Lower lobe of right lung (tissue), 2 donors: ENCODE data around the gene CCDC85A. TPM values are rescaled to one million over a fixed set of nuclear protein-coding genes. Genes with fewer than 3 reads are reported as not detected.

ENCODE experiments used
- ATAC-seq, 2 donors: fragments of 200-7000 bp; cut with Tn5 transposase; one replicate each; pipeline ENCODE4 v1.9.1; 2020 to 2022; ENCODE audit warnings: mild to moderate bottlenecking in 2 of 2, moderate library complexity in 2 of 2
- DNase-seq: peaks from one replicate; pipeline ENCODE4 v3.0.0-alpha.2; 2020
- H3K27ac ChIP-seq: fragments of 200-600 bp; one replicate; pipeline ENCODE4 v1.8.0; 2022
- H3K27me3 ChIP-seq: fragments of 200-600 bp; one replicate; pipeline ENCODE4 v1.8.0; 2022; ENCODE audit warnings: low read depth
- H3K36me3 ChIP-seq: fragments of 200-600 bp; one replicate; pipeline ENCODE4 v1.8.0; 2022; ENCODE audit warnings: mild to moderate bottlenecking
- H3K4me1 ChIP-seq: fragments of 200-600 bp; one replicate; pipeline ENCODE4 v1.8.0; 2022
- H3K4me3 ChIP-seq: fragments of 200-600 bp; one replicate; pipeline ENCODE4 v1.8.0; 2022; ENCODE audit warnings: mild to moderate bottlenecking
- H3K9me3 ChIP-seq: fragments of 200-600 bp; one replicate; pipeline ENCODE4 v1.8.0; 2022
- intact Hi-C: fragments of 100-400 bp; cut with DNase I; formaldehyde crosslinking; loops from one replicate; pipeline ENCODE4 v1.11.0; 2022
- total RNA-seq: library from RNA; stranded (reverse); fragmentation: NEBNext Ultra II Directional; extraction: Animal tissue kit (Norgen Biotek cat#: 25700); gene quantifications from one replicate; pipeline ENCODE4 v1.2.1, GENCODE V29; 2021
- TF ChIP-seq, protein P1 (sequence below): fragments of 200-600 bp; IDR thresholded peaks from one replicate; pipeline ENCODE4 v1.8.0; 2022; ENCODE audit warnings: antibody characterized with exemption, mild to moderate bottlenecking
- donor health status: DM: no; HTN: yes; CAD: no; lungs with severe emphysema.

CCDC85A gene
- total RNA-seq, 1 donor from 2014 or later = 17.0 TPM

DNA sequence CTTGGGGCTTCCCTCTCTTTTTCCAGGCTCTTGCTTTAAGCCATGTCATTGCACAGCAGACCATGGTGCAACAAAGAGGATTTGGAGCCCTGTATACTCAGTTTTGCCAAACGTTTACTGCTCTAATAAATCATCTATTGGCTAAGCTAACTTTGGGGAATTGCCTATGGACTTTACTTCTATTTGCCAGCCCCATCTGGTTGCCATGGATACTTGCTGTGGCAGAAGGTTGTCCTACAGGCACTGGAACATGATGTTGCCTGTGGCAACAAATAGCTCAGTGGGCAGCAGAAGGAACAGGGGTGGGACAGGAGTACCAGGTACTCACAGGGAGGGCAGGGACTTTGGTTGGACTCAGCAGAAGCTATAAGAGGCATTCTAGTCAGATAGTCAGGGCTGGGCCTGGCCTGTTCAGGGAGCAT is 129.7 kb downstream of the CCDC85A start:
- ATAC-seq (no peak), DNase-seq (no peak)
- no peaks in the 10 kb centered on the region for H3K27me3 ChIP-seq
- intact Hi-C loops = no loop called here
- no peaks in the 10 kb centered on the region for H3K9me3 ChIP-seq
- H3K4me1 ChIP-seq = no peaks in the 10 kb centered on the region
- TF ChIP-seq, protein P1, sequence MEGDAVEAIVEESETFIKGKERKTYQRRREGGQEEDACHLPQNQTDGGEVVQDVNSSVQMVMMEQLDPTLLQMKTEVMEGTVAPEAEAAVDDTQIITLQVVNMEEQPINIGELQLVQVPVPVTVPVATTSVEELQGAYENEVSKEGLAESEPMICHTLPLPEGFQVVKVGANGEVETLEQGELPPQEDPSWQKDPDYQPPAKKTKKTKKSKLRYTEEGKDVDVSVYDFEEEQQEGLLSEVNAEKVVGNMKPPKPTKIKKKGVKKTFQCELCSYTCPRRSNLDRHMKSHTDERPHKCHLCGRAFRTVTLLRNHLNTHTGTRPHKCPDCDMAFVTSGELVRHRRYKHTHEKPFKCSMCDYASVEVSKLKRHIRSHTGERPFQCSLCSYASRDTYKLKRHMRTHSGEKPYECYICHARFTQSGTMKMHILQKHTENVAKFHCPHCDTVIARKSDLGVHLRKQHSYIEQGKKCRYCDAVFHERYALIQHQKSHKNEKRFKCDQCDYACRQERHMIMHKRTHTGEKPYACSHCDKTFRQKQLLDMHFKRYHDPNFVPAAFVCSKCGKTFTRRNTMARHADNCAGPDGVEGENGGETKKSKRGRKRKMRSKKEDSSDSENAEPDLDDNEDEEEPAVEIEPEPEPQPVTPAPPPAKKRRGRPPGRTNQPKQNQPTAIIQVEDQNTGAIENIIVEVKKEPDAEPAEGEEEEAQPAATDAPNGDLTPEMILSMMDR = no peak
- no peaks in the 10 kb centered on the region for H3K36me3 ChIP-seq
- H3K4me3 ChIP-seq = no peak overlapping the region
- no peak overlapping the region for H3K27ac ChIP-seq

DNA sequence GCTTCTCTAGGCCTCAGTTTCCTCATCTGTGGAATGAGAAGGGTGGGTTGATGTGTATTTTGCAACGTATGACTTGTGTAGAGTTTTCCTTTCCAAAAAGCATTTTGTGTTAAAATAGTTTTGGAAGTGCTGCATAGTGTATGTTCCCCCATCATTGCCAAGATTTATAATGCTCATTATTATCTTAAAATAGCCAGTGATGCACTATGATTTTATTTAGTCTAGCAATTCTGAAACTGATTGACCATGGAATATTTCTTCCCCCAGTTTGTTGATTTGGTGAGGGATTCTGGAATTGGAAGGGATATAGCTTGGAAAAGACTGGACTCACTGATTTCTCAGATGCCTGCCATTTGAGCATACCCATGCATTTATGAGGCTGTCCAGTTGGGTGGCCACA is 130.6 kb downstream of the CCDC85A start:
- intact Hi-C loops = no loop called here
- no peak for DNase-seq
- Histone ChIP-seq H3K36me3 (no peaks in the 10 kb centered on the region), H3K4me1 (no peaks in the 10 kb centered on the region), H3K4me3 (no peak overlapping the region), H3K9me3 (no peaks in the 10 kb centered on the region), H3K27ac (no peak overlapping the region), H3K27me3 (no peaks in the 10 kb centered on the region)
- TF ChIP-seq, protein P1 = no peak
- ATAC-seq = no peak

DNA sequence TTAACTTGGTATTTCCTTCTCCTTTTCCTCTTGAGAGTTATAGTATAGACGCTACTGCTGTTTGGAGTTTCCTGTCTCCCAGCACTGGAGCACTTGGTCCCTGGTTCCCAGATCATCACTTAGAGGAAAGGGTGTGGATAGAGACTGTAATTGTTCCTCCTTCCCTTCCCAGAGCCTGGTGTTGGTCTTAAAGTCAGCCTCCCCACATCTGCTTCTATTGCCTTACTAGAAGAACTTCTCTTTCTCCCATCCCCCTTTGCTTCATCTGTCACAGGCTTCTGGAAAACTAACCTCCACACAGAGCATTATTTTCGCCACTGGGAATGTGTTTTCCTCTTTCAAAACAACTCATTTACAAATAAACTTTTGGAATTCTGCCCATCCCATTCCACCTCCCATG is 131.0 kb downstream of the CCDC85A start:
- no peaks in the 10 kb centered on the region for H3K36me3 ChIP-seq
- no peaks in the 10 kb centered on the region for H3K4me1 ChIP-seq
- DNase-seq (no peak), ATAC-seq (peak; percentile 14 to 34)
- no peaks in the 10 kb centered on the region for H3K9me3 ChIP-seq
- TF ChIP-seq, protein P1 = no peak
- H3K27me3 ChIP-seq = no peaks in the 10 kb centered on the region
- no peak overlapping the region for H3K27ac ChIP-seq
- intact Hi-C loops = no loop called here
- no peak overlapping the region for H3K4me3 ChIP-seq

DNA sequence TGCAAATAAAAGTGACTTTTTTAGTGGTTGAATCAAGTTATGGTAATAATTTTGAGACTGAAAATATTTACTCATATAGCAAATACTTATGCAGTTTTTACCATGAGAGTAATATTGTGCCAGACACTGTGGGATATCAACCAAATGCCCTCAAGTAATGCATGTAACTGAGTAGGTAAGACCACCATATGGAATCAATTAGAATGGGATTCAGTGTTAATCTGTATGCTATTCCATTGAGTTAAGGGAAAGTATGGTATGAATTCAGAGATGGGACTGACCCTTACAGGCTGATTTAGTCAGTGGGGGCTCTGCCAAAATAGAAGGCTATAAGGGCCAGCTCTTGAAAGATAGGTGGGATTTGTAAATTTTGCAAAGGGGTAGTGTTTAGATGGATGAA is 131.6 kb downstream of the CCDC85A start:
- TF ChIP-seq, protein P1 = no peak
- Histone ChIP-seq H3K36me3 (no peaks in the 10 kb centered on the region), H3K4me1 (no peaks in the 10 kb centered on the region), H3K27me3 (no peaks in the 10 kb centered on the region), H3K9me3 (no peaks in the 10 kb centered on the region), H3K4me3 (no peak overlapping the region), H3K27ac (no peak overlapping the region)
- DNase-seq = no peak
- intact Hi-C loops = no loop called here
- ATAC-seq = no peak

DNA sequence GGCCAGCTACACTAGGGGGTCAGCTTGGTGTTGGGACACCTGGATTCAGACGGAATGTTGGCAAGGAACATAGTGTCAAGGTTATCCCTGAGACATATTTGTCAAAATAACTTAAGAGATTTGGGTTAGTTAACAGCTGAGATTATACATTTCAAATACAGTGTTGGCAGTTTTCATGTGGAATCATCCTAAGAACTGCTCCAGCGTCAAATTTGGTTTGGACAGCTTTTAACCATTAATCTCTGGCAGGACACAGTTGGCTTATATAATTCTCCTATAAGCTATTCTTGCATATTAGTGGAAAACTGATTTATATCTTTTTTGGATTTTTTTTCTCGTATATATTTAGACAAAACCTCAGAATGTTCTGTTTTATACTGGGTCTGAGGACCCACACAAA is 132.2 kb downstream of the CCDC85A start:
- no peaks in the 10 kb centered on the region for H3K27me3 ChIP-seq
- no peaks in the 10 kb centered on the region for H3K36me3 ChIP-seq
- TF ChIP-seq, protein P1 = no peak
- ATAC-seq (no peak), DNase-seq (no peak)
- H3K27ac ChIP-seq = no peak overlapping the region
- intact Hi-C loops = no loop called here
- no peak overlapping the region for H3K4me3 ChIP-seq
- H3K9me3 ChIP-seq = no peaks in the 10 kb centered on the region
- H3K4me1 ChIP-seq = no peaks in the 10 kb centered on the region

DNA sequence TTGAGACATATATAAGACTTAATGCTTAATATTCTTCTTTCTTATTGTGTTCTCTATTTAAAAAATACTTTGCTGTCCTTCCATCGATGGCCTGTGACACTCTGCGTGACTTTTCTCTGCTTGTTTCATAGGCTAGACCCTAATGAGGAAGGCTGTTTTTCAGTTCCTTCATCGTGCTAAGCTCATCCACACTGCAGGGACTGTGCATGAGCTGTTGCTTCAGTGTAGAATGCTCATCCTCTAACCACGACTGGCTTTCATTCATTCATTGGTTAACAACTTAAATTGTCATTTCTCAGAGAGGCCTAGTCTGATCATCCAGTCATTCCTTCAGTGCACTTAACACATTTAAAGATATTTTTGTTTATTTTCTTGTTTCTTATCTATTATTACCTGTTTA is 134.4 kb downstream of the CCDC85A start:
- intact Hi-C loops = no loop called here
- no peak for ATAC-seq
- TF ChIP-seq, protein P1 = no peak
- no peak overlapping the region for H3K4me3 ChIP-seq
- DNase-seq = no peak
- no peak overlapping the region for H3K27ac ChIP-seq
- no peaks in the 10 kb centered on the region for H3K9me3 ChIP-seq
- H3K27me3 ChIP-seq = no peaks in the 10 kb centered on the region
- no peaks in the 10 kb centered on the region for H3K36me3 ChIP-seq
- H3K4me1 ChIP-seq = no peaks in the 10 kb centered on the region
